IPS DF 6.9 (cell line): ENCODE results near the gene ITGB3.
"Not testable (repeated sequence)": the region's sequence is repeated elsewhere in the genome, so short reads cannot be mapped to it uniquely, and the experiment has no call there.

Source experiments
- DNase-seq: peaks from one replicate; pipeline ENCODE4 v3.0.0-alpha.2; 2013; ENCODE audit warnings: low read depth, low spot score
- H3K27ac ChIP-seq: one replicate; pipeline ENCODE4 v1.5.1; 2013; ENCODE audit warnings: low read length, control low read depth
- H3K27me3 ChIP-seq: 2 replicates; pipeline ENCODE4 v1.6.1; 2013; ENCODE audit warnings: mild to moderate bottlenecking, low read length; ENCODE audit not compliant: control insufficient read depth, insufficient read depth
- H3K36me3 ChIP-seq: 2 replicates; pipeline ENCODE4 v1.6.1; 2013; ENCODE audit warnings: low read length; ENCODE audit not compliant: control insufficient read depth, insufficient read depth
- H3K4me1 ChIP-seq: 2 replicates; pipeline ENCODE4 v1.6.1; 2013; ENCODE audit warnings: low read length; ENCODE audit not compliant: control insufficient read depth, insufficient read depth
- H3K4me3 ChIP-seq: 2 replicates; pipeline ENCODE4 v1.5.1; 2013; ENCODE audit warnings: mild to moderate bottlenecking, low read length
- H3K9me3 ChIP-seq: 2 replicates; pipeline ENCODE4 v1.6.1; 2013; ENCODE audit warnings: low read length, inconsistent platforms; ENCODE audit not compliant: control insufficient read depth, insufficient read depth
- WGBS: extraction: QIAGEN DNeasy Blood & Tissue Kit; methylation state at CpG from one replicate; pipeline ENCODE4 v1.1.7; 2013; ENCODE audit warnings: mixed read lengths, missing lambda C conversion rate; ENCODE audit not compliant: insufficient read length, insufficient coverage; 5-methylcytosine and 5-hydroxymethylcytosine counted together

The ITGB3 gene

DNA sequence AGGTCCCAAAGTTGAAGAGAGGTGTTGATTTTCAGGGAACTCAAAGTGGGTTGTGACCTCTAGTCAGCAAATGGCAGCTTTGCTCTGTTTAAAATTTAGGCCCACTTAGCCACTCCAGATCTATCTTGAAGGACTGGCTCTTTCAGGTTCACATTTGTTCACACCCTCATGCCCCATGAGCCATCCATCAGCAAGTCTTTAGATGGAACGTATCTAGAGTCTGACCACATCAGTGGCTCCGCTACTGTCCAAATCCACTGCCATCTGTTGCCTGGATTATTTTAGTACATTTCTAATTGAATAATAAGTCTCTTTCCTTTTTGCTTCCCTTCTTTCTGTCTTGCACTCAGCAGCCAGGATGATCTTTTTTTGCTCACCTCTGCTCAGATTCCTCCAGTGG lies 10.5 kb downstream of the ITGB3 start:
- H3K27ac ChIP-seq: no peak overlapping the region
- DNase-seq: no peak
- no CpG with 5 or more reads among the region's 2 CpGs for WGBS
- H3K27me3 ChIP-seq: no peaks in the 10 kb centered on the region
- H3K4me3 ChIP-seq: no peak overlapping the region
- H3K36me3 ChIP-seq: no peaks in the 10 kb centered on the region
- H3K9me3 ChIP-seq: no peaks in the 10 kb centered on the region; the same call in 1 of the 2 replicates
- H3K4me1 ChIP-seq: 0 out of 2 replicates have a peak, but pooled peaks cover 1% of the 10 kb centered on the region

DNA sequence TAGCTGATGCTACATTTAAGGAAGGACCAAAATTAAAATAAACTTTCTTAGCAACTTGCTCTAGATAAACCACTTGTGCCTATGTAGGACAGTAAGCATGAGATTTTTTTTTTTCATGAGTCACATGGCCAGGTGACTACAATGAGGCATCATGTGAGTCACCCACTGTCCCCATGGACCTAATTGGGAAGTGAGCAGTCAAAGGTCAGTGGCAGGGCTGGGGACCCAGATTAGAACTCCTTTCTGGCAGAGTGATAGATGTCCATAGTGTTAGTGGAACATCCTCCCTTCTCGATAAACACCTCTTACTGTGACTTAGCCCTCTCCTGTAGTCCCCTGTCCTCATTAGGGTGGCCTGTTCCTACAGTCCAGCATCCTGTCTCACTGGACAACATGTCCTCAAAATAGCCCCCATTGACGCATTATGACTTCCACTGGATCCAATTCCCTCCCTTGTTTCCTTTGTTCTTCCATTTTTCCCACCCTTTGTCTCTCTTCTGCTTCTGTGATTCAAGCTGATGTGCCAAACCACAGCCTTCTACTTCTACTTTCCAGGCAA lies 12.4 kb downstream of the ITGB3 start:
- no peaks in the 10 kb centered on the region for H3K4me1 ChIP-seq
- no peak for DNase-seq
- H3K4me3 ChIP-seq: no peak overlapping the region
- no peaks in the 10 kb centered on the region for H3K36me3 ChIP-seq
- no CpG with 5 or more reads among the region's 2 CpGs for WGBS
- no peak overlapping the region for H3K27ac ChIP-seq
- no peaks in the 10 kb centered on the region; the same call in 1 of the 2 replicates for H3K9me3 ChIP-seq
- H3K27me3 ChIP-seq: no peaks in the 10 kb centered on the region

DNA sequence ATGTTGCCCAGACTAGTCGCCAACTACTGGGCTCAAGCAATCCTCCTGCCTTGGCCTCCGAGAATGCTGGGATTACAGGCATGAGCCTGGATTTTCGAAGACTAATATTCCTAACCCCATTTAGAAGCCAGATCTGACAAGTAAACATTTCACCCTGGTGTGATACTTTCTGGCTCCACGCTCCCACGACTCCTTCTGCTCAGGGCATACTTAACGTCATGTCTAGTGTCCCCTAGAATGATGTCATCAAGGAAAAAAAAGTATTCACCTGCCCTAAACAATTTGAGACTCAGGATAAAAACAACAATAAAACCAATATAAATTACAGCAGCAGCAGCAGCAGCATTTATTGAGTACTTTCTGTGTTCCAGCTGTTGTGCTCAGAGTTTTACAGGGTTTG lies 13.2 kb downstream of the ITGB3 start:
- no peaks in the 10 kb centered on the region; the same call in 1 of the 2 replicates for H3K9me3 ChIP-seq
- DNase-seq: no peak

GRCh38 chr17:47267354-47267828 lies 13.8 kb downstream of the ITGB3 start:
- no peak for DNase-seq
- no CpG with 5 or more reads among the region's 1 CpG for WGBS
- H3K36me3 ChIP-seq: no peaks in the 10 kb centered on the region
- H3K27me3 ChIP-seq: no peaks in the 10 kb centered on the region
- H3K9me3 ChIP-seq: no peaks in the 10 kb centered on the region; the same call in 1 of the 2 replicates
- H3K27ac ChIP-seq: no peak overlapping the region
- H3K4me1 ChIP-seq: no peaks in the 10 kb centered on the region
- H3K4me3 ChIP-seq: no peak overlapping the region

More for the DNA sequence above, 13.2 kb downstream of the ITGB3 start:
- Histone ChIP-seq H3K4me1 (no peaks in the 10 kb centered on the region), H3K36me3 (no peaks in the 10 kb centered on the region), H3K27ac (no peak overlapping the region), H3K4me3 (no peak overlapping the region), H3K27me3 (no peaks in the 10 kb centered on the region)
- no CpG with 5 or more reads among the region's 6 CpGs for WGBS

DNA sequence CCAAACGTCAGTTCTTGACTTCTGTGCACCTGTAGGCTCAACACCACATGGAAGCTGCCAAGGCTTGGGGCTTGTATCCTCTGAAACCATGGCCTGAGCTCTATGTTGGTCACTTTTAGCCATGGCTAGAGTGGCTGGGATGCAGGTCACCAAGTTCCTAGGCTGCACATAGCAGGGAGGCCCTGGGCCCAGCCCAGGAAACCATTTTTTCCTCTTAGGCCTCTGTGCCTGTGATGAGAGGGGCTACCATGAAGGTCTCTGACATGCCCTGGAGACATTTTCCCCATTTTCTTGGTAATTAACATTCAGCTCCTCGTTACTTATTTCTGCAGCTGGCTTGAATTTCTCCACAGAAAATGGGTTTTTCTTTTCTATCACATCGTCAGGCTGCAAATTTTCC lies 15.3 kb downstream of the ITGB3 start:
- H3K4me3 ChIP-seq, H3K36me3 ChIP-seq, H3K9me3 ChIP-seq, H3K4me1 ChIP-seq, DNase-seq, H3K27me3 ChIP-seq, H3K27ac ChIP-seq: not testable (repeated sequence)
- no CpG with 5 or more reads among the region's 3 CpGs for WGBS

- not testable (repeated sequence) for H3K36me3 ChIP-seq, H3K4me1 ChIP-seq, H3K4me3 ChIP-seq, H3K27me3 ChIP-seq, H3K27ac ChIP-seq, DNase-seq, H3K9me3 ChIP-seq
Measured at GRCh38 chr17:47269561-47270280, 16.1 kb downstream of the ITGB3 start.

DNA sequence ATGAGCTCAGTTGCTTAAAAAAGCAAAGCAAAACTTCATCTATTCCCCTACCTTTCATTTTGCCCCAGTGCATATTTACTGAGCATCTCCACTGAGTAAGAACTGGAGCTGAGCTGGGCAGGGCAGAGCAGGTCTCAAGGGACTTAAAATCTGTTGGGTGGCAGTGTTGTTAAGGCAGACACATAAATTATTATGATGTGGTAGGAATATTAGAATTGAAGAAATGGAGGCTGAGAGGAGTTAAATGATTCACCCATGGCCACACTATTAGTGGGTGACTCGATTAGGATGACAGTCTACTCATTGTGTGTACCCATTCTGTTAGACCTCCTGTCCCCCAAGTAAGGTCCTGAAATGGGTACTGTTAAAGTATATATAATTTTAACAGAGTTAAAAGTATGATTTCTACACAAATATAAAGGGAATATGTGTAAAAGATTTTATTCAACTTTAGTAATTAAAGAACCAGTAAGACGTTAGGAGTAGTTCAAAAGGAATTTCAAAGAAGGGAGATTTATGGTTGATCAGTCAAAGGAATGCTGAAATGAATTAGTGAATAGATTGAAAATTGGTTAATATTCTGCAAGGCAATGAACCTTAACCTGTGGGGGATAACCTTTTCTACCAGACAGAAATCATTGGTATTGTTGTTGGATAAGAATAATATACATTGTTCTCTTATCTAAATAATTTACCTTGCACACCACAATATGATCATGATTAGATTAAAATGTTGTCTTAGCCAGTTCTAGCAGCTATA lies 17.5 kb downstream of the ITGB3 start:
- H3K4me3 ChIP-seq: no peak overlapping the region
- DNase-seq: no peak
- H3K27ac ChIP-seq: no peak overlapping the region
- 100% methylated on average over 1 of the region's 2 CpGs for WGBS
- no peaks in the 10 kb centered on the region; the same call in 1 of the 2 replicates for H3K9me3 ChIP-seq
- H3K36me3 ChIP-seq: no peaks in the 10 kb centered on the region
- peaks cover 4% of the 10 kb centered on the region; the same call in 1 of the 2 replicates for H3K4me1 ChIP-seq
- H3K27me3 ChIP-seq: no peaks in the 10 kb centered on the region

GRCh38 chr17:47272491-47272890 lies 18.9 kb downstream of the ITGB3 start:
- WGBS: no CpG with 5 or more reads among the region's 1 CpG
- H3K4me1 ChIP-seq: peaks cover 5% of the 10 kb centered on the region; the same call in 1 of the 2 replicates
- no peaks in the 10 kb centered on the region for H3K27me3 ChIP-seq
- no peak overlapping the region for H3K4me3 ChIP-seq
- H3K27ac ChIP-seq: no peak overlapping the region
- H3K9me3 ChIP-seq: no peaks in the 10 kb centered on the region; the same call in 1 of the 2 replicates
- DNase-seq: no peak
- no peaks in the 10 kb centered on the region for H3K36me3 ChIP-seq

DNA sequence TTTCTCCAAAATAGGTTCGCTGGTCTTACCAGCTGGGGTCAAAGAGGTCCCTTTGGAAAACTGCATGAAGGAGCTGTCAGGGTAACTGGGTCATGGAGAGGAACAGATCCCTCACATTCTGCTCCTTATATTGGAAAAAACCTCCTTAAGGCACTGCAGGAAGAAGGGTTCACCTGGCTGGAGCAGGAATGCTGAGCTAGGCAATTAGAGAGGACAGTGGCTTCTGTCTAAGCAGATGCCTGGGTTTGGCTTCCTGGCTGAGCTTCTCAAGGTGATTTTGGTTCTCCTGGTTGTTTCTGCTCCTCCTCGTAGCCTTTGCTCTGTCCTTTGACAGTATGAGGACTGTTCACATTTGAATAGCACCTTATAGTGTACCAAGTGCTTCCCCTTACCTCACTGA lies 19.6 kb downstream of the ITGB3 start:
- no peaks in the 10 kb centered on the region; the same call in 1 of the 2 replicates for H3K9me3 ChIP-seq
- peaks cover 5% of the 10 kb centered on the region; the same call in 1 of the 2 replicates for H3K4me1 ChIP-seq
- H3K27ac ChIP-seq: no peak overlapping the region
- no peak for DNase-seq
- H3K4me3 ChIP-seq: no peak overlapping the region
- H3K36me3 ChIP-seq: no peaks in the 10 kb centered on the region
- WGBS: no CpG with 5 or more reads among the region's 2 CpGs
- no peaks in the 10 kb centered on the region for H3K27me3 ChIP-seq

- no peaks in the 10 kb centered on the region for H3K9me3 ChIP-seq
- H3K27ac ChIP-seq: no peak overlapping the region
- H3K27me3 ChIP-seq: no peaks in the 10 kb centered on the region
- peaks cover 5% of the 10 kb centered on the region; the same call in 1 of the 2 replicates for H3K4me1 ChIP-seq
- no CpG with 5 or more reads among the region's 5 CpGs for WGBS
- H3K4me3 ChIP-seq: no peak overlapping the region
- no peak for DNase-seq
- no peaks in the 10 kb centered on the region for H3K36me3 ChIP-seq
Measured at GRCh38 chr17:47274319-47275069, 20.9 kb downstream of the ITGB3 start.
